K562 (cell line): ENCODE results near the gene GRB10. TPM values are rescaled to one million over a fixed set of nuclear protein-coding genes. Genes with fewer than 3 reads are reported as not detected.

Experiments used
- BDP1 ChIP-seq: IDR thresholded peaks from 3 replicates; pipeline ENCODE4 v1.6.1; 2011; ENCODE audit not compliant: insufficient read length, insufficient read depth
- CAMTA2 ChIP-seq: fragments of 250-450 bp; sonication (Bioruptor Pico); conservative IDR thresholded peaks from 2 replicates; pipeline ENCODE4 v1.5.1; 2022
- CC2D1A ChIP-seq: fragments of 450-650 bp; IDR thresholded peaks from 2 replicates; pipeline ENCODE4 v1.6.1; 2017; ENCODE audit warnings: mild to moderate bottlenecking
- CXXC5 ChIP-seq: fragments of 250-450 bp; sonication (Bioruptor Pico); IDR thresholded peaks from 2 replicates; pipeline ENCODE4 v1.8.0; 2022; ENCODE audit warnings: inconsistent platforms, mild to moderate bottlenecking, moderate library complexity
- GTF3C2 ChIP-seq: IDR thresholded peaks from 3 replicates; pipeline ENCODE4 v1.6.1; 2011; ENCODE audit warnings: borderline replicate concordance, mild to moderate bottlenecking, moderate library complexity; ENCODE audit not compliant: insufficient read length; ENCODE audit errors: extremely low read depth
- HMG20B ChIP-seq: fragments of 250-450 bp; sonication (Bioruptor Pico); IDR thresholded peaks from 2 replicates; pipeline ENCODE4 v1.5.0; 2021; ENCODE audit warnings: mild to moderate bottlenecking
- KHSRP ChIP-seq: fragments of 450-650 bp; IDR thresholded peaks from 2 replicates; pipeline ENCODE4 v1.6.1; 2017
- LARP7 ChIP-seq: fragments of 450-650 bp; IDR thresholded peaks from 2 replicates; pipeline ENCODE4 v1.6.1; 2016
- MAFF ChIP-seq: IDR thresholded peaks from 2 replicates; pipeline ENCODE4 v1.6.1; 2012; ENCODE audit warnings: low read length, improper control_type of control experiment
- MTA1 ChIP-seq: fragments of 450-650 bp; IDR thresholded peaks from 2 replicates; pipeline ENCODE4 v1.6.1; 2017; ENCODE audit warnings: borderline replicate concordance
- NCOA6 ChIP-seq: fragments of 450-650 bp; IDR thresholded peaks from 2 replicates; pipeline ENCODE4 v1.6.1; 2017; ENCODE audit warnings: mild to moderate bottlenecking
- NFATC3 ChIP-seq: fragments of 450-650 bp; IDR thresholded peaks from 2 replicates; pipeline ENCODE4 v1.6.1; 2017; ENCODE audit warnings: mild to moderate bottlenecking
- RB1 ChIP-seq: fragments of 450-650 bp; IDR thresholded peaks from 2 replicates; pipeline ENCODE4 v1.6.1; 2017; ENCODE audit warnings: low read depth, mild to moderate bottlenecking
- RFX1 ChIP-seq: fragments of 450-650 bp; IDR thresholded peaks from 2 replicates; pipeline ENCODE4 v1.6.1; 2016; ENCODE audit warnings: mild to moderate bottlenecking, moderate library complexity
- SIN3B ChIP-seq: fragments of 450-650 bp; IDR thresholded peaks from 2 replicates; pipeline ENCODE4 v1.6.1; 2017; ENCODE audit warnings: low read depth, mild to moderate bottlenecking, moderate library complexity
- SIX5 ChIP-seq, 2 experiments: IDR thresholded peaks; 2 replicates each; pipeline ENCODE4 v1.6.1; 2011; ENCODE audit warnings: low read length in 2 of 2, borderline replicate concordance in 1 of 2, low read depth in 1 of 2, mild to moderate bottlenecking in 1 of 2, moderate library complexity in 1 of 2; ENCODE audit not compliant: insufficient read depth in 1 of 2
- SOX6 ChIP-seq: fragments of 450-650 bp; IDR thresholded peaks from 2 replicates; pipeline ENCODE4 v1.6.1; 2014; ENCODE audit warnings: mild to moderate bottlenecking
- STAT5B ChIP-seq: fragments of 250-450 bp; sonication (Bioruptor Pico); IDR thresholded peaks from 2 replicates; pipeline ENCODE4 v1.8.0; 2021; ENCODE audit warnings: mild to moderate bottlenecking, inconsistent platforms
- ZFPM2 ChIP-seq: fragments of 250-450 bp; sonication (Bioruptor Pico); IDR thresholded peaks from 2 replicates; pipeline ENCODE4 v1.5.1; 2022; ENCODE audit warnings: mild to moderate bottlenecking
- ZNF133 ChIP-seq: fragments of 250-450 bp; sonication (Bioruptor Pico); IDR thresholded peaks from 2 replicates; pipeline ENCODE4 v1.4.0; 2020; ENCODE audit warnings: mild to moderate bottlenecking
- ZNF395 ChIP-seq: fragments of 200-800 bp; sonication (Bioruptor generic); IDR thresholded peaks from 2 replicates; pipeline ENCODE4 v1.6.1; 2017; ENCODE audit warnings: missing genetic modification characterization, missing compliant biosample characterization
- ZNF639 ChIP-seq, 2 experiments: fragments of 200-800 bp in 1 of 2; sonication (Bioruptor generic) in 1 of 2; sonication (generic) in 1 of 2; formaldehyde crosslinking in 1 of 2; IDR thresholded peaks in 1 of 2; conservative IDR thresholded peaks in 1 of 2; 2 replicates each; pipeline versions ENCODE4 v1.5.0 to v1.6.1; 2016 to 2020; ENCODE audit warnings: missing compliant biosample characterization in 1 of 2, missing genetic modification characterization in 1 of 2, missing genetic modification reagents in 1 of 2
- ZNF740 ChIP-seq, 3 experiments: fragments of 200-800 bp in 1 of 3; sonication (Bioruptor generic) in 1 of 3; sonication (generic) in 1 of 3; formaldehyde crosslinking in 1 of 3; IDR thresholded peaks; 2 replicates each; pipeline versions ENCODE4 v1.6.1 to v1.8.0; 2016 to 2022; ENCODE audit warnings: mild to moderate bottlenecking in 2 of 3, missing compliant biosample characterization in 2 of 3, missing genetic modification characterization in 2 of 3, missing genetic modification reagents in 1 of 3
- polyA plus RNA-seq, 8 experiments: library from polyadenylated mRNA; depleted of rRNA in 4 of 8; stranded (reverse) in 5 of 8; unstranded in 3 of 8; fragments of >200 nt; fragmentation: Nextera tagmentation in 2 of 8; fragmentation: Illumina TruSeq in 1 of 8; extraction: Ambion mirVana in 2 of 8; extraction: Trizol in 1 of 8; gene quantifications; 2 replicates each; pipeline versions ENCODE4 v1.2.1 to v1.2.3, GENCODE V29; 2011 to 2014; ENCODE audit warnings: inconsistent platforms in 1 of 8, missing spikeins in 1 of 8
- total RNA-seq, 7 experiments: library from RNA; depleted of rRNA in 6 of 7; stranded (reverse); fragments of >200 nt in 6 of 7; fragmentation: Illumina TruSeq in 2 of 7; extraction: Trizol in 2 of 7; gene quantifications; 2 replicates each; pipeline versions ENCODE4 v1.2.1 to v1.2.3, GENCODE V29; 2011 to 2021; ENCODE audit warnings: low replicate concordance in 1 of 7

GRB10 gene
- total and polyA plus RNA-seq, 9 of the 15 experiments (the other 6 are each of a cell fraction or from before 2014, with no cell fraction given) = 8.9 to 88.5 (median 40.7) TPM

- TF ChIP-seq GTF3C2 (no peak), ZNF740 (CRISPR knock-in tag; IDR thresholded peaks at IDR 0.05) (no peak), ZNF740 (tag; IDR thresholded peaks at IDR 0.05) (no peak), STAT5B (CRISPR knock-in tag) (no peak), MTA1 (peak; percentile 49; the same call in 1 of the 2 replicates), RFX1 (peak; percentile 13; the same call in 1 of the 2 replicates), RB1 (no peak), SIX5 (IDR thresholded peaks at IDR 0.05; ENCODE audit: borderline replicate concordance in 1 of 2, insufficient read depth in 1 of 2, low read depth in 1 of 2, low read length in 2 of 2) (no peak), SIN3B (no peak), HMG20B (no peak), MAFF (no peak), NCOA6 (no peak), CC2D1A (0 out of 2 replicates have a peak, but pooled peaks have one; percentile 30), ZNF133 (CRISPR knock-in tag) (no peak), CXXC5 (CRISPR knock-in tag) (peak; percentile 63), BDP1 (no peak), NFATC3 (no peak), KHSRP (peak; percentile 42; the same call in 1 of the 2 replicates), ZFPM2 (CRISPR knock-in tag) (no peak), CAMTA2 (no peak), SOX6 (peak; percentile 98), ZNF639 (CRISPR knock-in tag; conservative IDR thresholded peaks at IDR 0.05 in 1 of 2, IDR thresholded peaks at IDR 0.05 in 1 of 2) (peak in 1 of 2 experiments; percentile 68; a peak in 2 of 4 replicates), LARP7 (no peak), ZNF395 (peak; percentile 92)
Measured at GRCh38 chr7:50558294-50559053, 224.2 kb downstream of the GRB10 start (continued).
